ENCODE results near the gene NAB2.

DNA sequence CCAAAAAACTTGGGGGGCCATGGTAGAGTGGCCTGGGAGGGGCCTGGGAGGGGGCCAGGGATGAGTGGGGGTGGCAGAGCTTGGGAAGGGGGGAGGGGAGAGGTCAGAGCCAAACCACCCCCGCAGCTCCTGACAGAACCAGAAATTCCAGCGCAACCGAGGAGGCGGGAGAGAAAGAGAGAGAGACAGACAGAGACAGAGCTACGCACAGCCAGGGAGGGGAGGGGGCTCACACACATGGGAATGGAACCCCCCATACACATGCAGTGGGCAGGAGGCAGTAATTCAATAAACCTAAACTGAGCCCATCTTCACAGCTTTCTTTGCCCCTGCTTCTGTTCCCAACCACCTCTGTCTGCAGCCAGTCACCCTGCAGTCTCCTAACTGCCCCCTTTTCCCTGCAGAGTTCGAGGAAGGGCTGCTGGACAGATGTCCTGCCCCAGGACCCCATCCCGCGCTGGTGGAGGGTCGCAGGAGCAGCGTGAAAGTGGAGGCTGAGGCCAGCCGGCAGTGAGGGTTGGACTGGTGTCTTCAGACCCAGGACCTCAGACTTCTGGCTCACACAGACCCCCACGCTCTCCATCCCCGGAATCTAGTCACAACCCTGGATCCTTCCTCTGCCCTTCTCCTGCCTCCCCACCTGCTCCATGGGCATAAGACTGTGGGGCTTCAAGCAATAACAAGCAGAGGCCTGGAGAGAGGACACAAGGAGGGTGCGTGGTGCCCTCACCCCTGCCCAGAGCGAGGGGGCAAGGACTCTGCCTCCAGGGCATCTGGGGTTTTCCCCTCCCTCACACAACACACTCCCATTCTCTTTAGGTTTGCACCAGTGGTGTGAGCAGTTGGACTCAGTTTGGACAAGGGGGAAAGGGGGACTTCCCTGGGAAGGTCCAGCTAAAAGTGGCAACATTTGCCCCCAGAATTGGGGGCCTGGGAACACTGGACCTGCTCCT is 5.6 kb downstream of the NAB2 start:
- TF ChIP-seq, protein P1, sequence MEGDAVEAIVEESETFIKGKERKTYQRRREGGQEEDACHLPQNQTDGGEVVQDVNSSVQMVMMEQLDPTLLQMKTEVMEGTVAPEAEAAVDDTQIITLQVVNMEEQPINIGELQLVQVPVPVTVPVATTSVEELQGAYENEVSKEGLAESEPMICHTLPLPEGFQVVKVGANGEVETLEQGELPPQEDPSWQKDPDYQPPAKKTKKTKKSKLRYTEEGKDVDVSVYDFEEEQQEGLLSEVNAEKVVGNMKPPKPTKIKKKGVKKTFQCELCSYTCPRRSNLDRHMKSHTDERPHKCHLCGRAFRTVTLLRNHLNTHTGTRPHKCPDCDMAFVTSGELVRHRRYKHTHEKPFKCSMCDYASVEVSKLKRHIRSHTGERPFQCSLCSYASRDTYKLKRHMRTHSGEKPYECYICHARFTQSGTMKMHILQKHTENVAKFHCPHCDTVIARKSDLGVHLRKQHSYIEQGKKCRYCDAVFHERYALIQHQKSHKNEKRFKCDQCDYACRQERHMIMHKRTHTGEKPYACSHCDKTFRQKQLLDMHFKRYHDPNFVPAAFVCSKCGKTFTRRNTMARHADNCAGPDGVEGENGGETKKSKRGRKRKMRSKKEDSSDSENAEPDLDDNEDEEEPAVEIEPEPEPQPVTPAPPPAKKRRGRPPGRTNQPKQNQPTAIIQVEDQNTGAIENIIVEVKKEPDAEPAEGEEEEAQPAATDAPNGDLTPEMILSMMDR (IDR thresholded peaks at IDR 0.05) = no peak
- TF ChIP-seq POLR2A (IDR thresholded peaks at IDR 0.05) = no peak
